HEK293 (cell line): ENCODE measurements around the gene CRYGA.

ENCODE experiments used
- CTCF ChIA-PET: fragments of 350-600 bp; formaldehyde crosslinking; extraction: SDS; loops from one replicate; lab custom pipeline; 2021; ENCODE audit warnings: antibody characterized with exemption; lab: Yijun Ruan, JAX
- POLR2A ChIA-PET: fragments of 300-600 bp; formaldehyde crosslinking; extraction: SDS; loops from one replicate; lab custom pipeline; 2020; ENCODE audit warnings: antibody characterized with exemption, inconsistent platforms; lab: Yijun Ruan, JAX
- H3K27ac ChIP-seq: fragments of 200-500 bp; sonication (Bioruptor generic); 2 replicates; pipeline ENCODE4 v1.5.1; 2014; ENCODE audit warnings: low read depth, low read length, control low read depth, inconsistent platforms; ENCODE audit errors: extremely low read depth
- H3K36me3 ChIP-seq, 2 experiments: fragments of 200-500 bp in 1 of 2; sonication (Bioruptor generic) in 1 of 2; 1 replicate in 1 of 2; 2 replicates in 1 of 2; pipeline ENCODE4 v1.5.1; 2014 to 2017; ENCODE audit warnings: inconsistent platforms in 2 of 2, low read length in 2 of 2; ENCODE audit not compliant: control insufficient read depth in 2 of 2, insufficient read depth in 1 of 2
- H3K4me1 ChIP-seq: fragments of 200-500 bp; sonication (Bioruptor generic); 2 replicates; pipeline ENCODE4 v1.5.1; 2014; ENCODE audit warnings: mild to moderate bottlenecking, low read length, inconsistent platforms; ENCODE audit not compliant: control insufficient read depth, insufficient read depth
- H3K4me3 ChIP-seq: 2 replicates; pipeline ENCODE4 v1.5.1; 2011; ENCODE audit warnings: low read depth, mild to moderate bottlenecking, control low read depth, low read length, moderate library complexity
- H3K9me3 ChIP-seq: fragments of 200-500 bp; sonication (Bioruptor generic); 2 replicates; pipeline ENCODE4 v1.5.1; 2014; ENCODE audit warnings: low read depth, low read length, inconsistent platforms; ENCODE audit not compliant: control insufficient read depth, insufficient read depth
- BCL11B ChIP-seq: fragments of 450-650 bp; formaldehyde crosslinking; IDR thresholded peaks from 2 replicates; pipeline ENCODE4 v1.5.1; 2016; ENCODE audit warnings: low read depth, missing biosample characterization, missing genetic modification characterization
- GLIS2 ChIP-seq: fragments of 450-650 bp; formaldehyde crosslinking; IDR thresholded peaks from 2 replicates; pipeline ENCODE4 v1.5.1; 2016; ENCODE audit warnings: missing biosample characterization, missing genetic modification characterization
- HOXC10 ChIP-seq: sonication (generic); formaldehyde crosslinking; IDR thresholded peaks from 2 replicates; pipeline ENCODE4 v1.8.1; 2023; ENCODE audit warnings: mild to moderate bottlenecking, missing genetic modification reagents
- KLF7 ChIP-seq: fragments of 450-650 bp; formaldehyde crosslinking; IDR thresholded peaks from 2 replicates; pipeline ENCODE4 v1.5.1; 2016; ENCODE audit warnings: missing biosample characterization, missing genetic modification characterization, borderline replicate concordance
- KLF9 ChIP-seq: fragments of 450-650 bp; formaldehyde crosslinking; IDR thresholded peaks from 2 replicates; pipeline ENCODE4 v1.5.1; 2016; ENCODE audit warnings: missing biosample characterization, missing genetic modification characterization, low read depth
- OSR2 ChIP-seq: fragments of 450-650 bp; formaldehyde crosslinking; IDR thresholded peaks from 2 replicates; pipeline ENCODE4 v1.5.1; 2016; ENCODE audit warnings: missing biosample characterization, missing genetic modification characterization
- SALL2 ChIP-seq: fragments of 450-650 bp; formaldehyde crosslinking; IDR thresholded peaks from 2 replicates; pipeline ENCODE4 v1.5.0; 2017; ENCODE audit warnings: missing biosample characterization, mild to moderate bottlenecking, missing genetic modification characterization, borderline replicate concordance
- ZNF223 ChIP-seq: fragments of 450-650 bp; formaldehyde crosslinking; IDR thresholded peaks from 2 replicates; pipeline ENCODE4 v1.5.1; 2016; ENCODE audit warnings: missing biosample characterization, missing genetic modification characterization
- ZNF248 ChIP-seq: fragments of 450-650 bp; formaldehyde crosslinking; IDR thresholded peaks from 2 replicates; pipeline ENCODE4 v1.5.1; 2017; ENCODE audit warnings: missing biosample characterization, missing genetic modification characterization
- ZNF324 ChIP-seq: fragments of 450-650 bp; formaldehyde crosslinking; IDR thresholded peaks from 2 replicates; pipeline ENCODE4 v1.5.1; 2016; ENCODE audit warnings: missing biosample characterization, missing genetic modification characterization
- ZNF341 ChIP-seq: fragments of 450-650 bp; formaldehyde crosslinking; IDR thresholded peaks from 2 replicates; pipeline ENCODE4; 2016; ENCODE audit warnings: low read depth, missing biosample characterization, missing genetic modification characterization
- ZNF354C ChIP-seq: fragments of 450-650 bp; formaldehyde crosslinking; IDR thresholded peaks from 2 replicates; pipeline ENCODE4 v1.5.1; 2016; ENCODE audit warnings: missing biosample characterization, missing genetic modification characterization, low read depth, borderline replicate concordance
- ZNF37A ChIP-seq: fragments of 450-650 bp; IDR thresholded peaks from 2 replicates; pipeline ENCODE4 v1.5.1; 2018; ENCODE audit warnings: missing biosample characterization, missing genetic modification characterization
- ZNF473 ChIP-seq: fragments of 450-650 bp; formaldehyde crosslinking; IDR thresholded peaks from 2 replicates; pipeline ENCODE4 v1.5.1; 2017; ENCODE audit warnings: missing biosample characterization, missing genetic modification characterization
- ZNF549 ChIP-seq: fragments of 450-650 bp; IDR thresholded peaks from 2 replicates; pipeline ENCODE4 v1.5.1; 2018; ENCODE audit warnings: missing biosample characterization, missing genetic modification characterization, mild to moderate bottlenecking, inconsistent platforms, moderate library complexity
- ZNF555 ChIP-seq: fragments of 450-650 bp; formaldehyde crosslinking; conservative IDR thresholded peaks from 2 replicates; pipeline ENCODE4 v1.5.1; 2017; ENCODE audit warnings: missing biosample characterization, mild to moderate bottlenecking, missing genetic modification characterization, inconsistent platforms
- ZNF596 ChIP-seq: fragments of 450-650 bp; IDR thresholded peaks from 2 replicates; pipeline ENCODE4 v1.5.0; 2018; ENCODE audit warnings: missing biosample characterization, mild to moderate bottlenecking, missing genetic modification characterization, moderate library complexity
- ZNF623 ChIP-seq: fragments of 450-650 bp; formaldehyde crosslinking; IDR thresholded peaks from 2 replicates; pipeline ENCODE4 v1.5.1; 2016; ENCODE audit warnings: missing biosample characterization, missing genetic modification characterization
- ZNF629 ChIP-seq: fragments of 450-650 bp; formaldehyde crosslinking; IDR thresholded peaks from 2 replicates; pipeline ENCODE4 v1.5.1; 2017; ENCODE audit warnings: missing biosample characterization, missing genetic modification characterization
- ZNF701 ChIP-seq: fragments of 450-650 bp; formaldehyde crosslinking; IDR thresholded peaks from 2 replicates; pipeline ENCODE4 v1.5.1; 2016; ENCODE audit warnings: missing biosample characterization, missing genetic modification characterization
- ZNF76 ChIP-seq: fragments of 450-650 bp; formaldehyde crosslinking; IDR thresholded peaks from 2 replicates; pipeline ENCODE4; 2016; ENCODE audit warnings: low read depth, missing biosample characterization, missing genetic modification characterization, borderline replicate concordance
- ZNF830 ChIP-seq: fragments of 450-650 bp; IDR thresholded peaks from 2 replicates; pipeline ENCODE4 v1.5.0; 2018; ENCODE audit warnings: missing biosample characterization, missing genetic modification characterization, low read depth, mild to moderate bottlenecking, moderate library complexity
- ZSCAN23 ChIP-seq: fragments of 450-650 bp; formaldehyde crosslinking; IDR thresholded peaks from 2 replicates; pipeline ENCODE4 v1.5.1; 2016; ENCODE audit warnings: missing biosample characterization, missing genetic modification characterization
- ZSCAN30 ChIP-seq: fragments of 450-650 bp; IDR thresholded peaks from 2 replicates; pipeline ENCODE4 v1.5.1; 2018; ENCODE audit warnings: missing biosample characterization, mild to moderate bottlenecking, missing genetic modification characterization, moderate library complexity
- ZXDB ChIP-seq: fragments of 450-650 bp; formaldehyde crosslinking; IDR thresholded peaks from 2 replicates; pipeline ENCODE4 v1.5.1; 2016; ENCODE audit warnings: missing biosample characterization, missing genetic modification characterization
- TF ChIP-seq, protein P1 (sequence below): fragments of 450-650 bp; formaldehyde crosslinking; IDR thresholded peaks from 2 replicates; pipeline ENCODE4 v1.5.1; 2016; ENCODE audit warnings: missing biosample characterization, missing genetic modification characterization
- TF ChIP-seq, protein P2 (sequence below): fragments of 450-650 bp; formaldehyde crosslinking; IDR thresholded peaks from 2 replicates; pipeline ENCODE4 v1.5.1; 2016; ENCODE audit warnings: missing biosample characterization, missing genetic modification characterization

CRYGA gene

DNA sequence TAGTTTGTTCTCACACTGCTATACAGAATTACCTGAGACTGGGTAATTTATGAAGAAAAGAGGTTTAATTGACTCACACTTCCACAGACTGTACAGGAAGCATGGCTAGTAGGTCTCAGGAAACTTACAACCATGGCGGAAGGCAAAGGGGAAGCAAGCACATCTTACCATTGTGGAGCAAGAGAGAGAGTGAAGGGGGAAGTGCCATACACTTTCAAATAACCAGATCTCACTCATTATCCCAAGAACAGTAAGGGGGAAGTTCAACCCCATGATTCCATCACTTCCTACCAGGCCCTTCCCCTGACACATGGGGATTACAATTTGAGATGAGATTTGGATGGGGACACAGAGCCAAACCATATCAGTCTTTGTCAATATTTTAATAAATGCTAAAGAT is 12.4 kb downstream of the CRYGA start:
- no peak overlapping the region for H3K4me3 ChIP-seq
- no peaks in the 10 kb centered on the region for H3K4me1 ChIP-seq
- H3K9me3 ChIP-seq = no peaks in the 10 kb centered on the region
- H3K27ac ChIP-seq = no peak overlapping the region
- TF ChIP-seq ZSCAN30 (tag by site-specific recombination) = no peak
- no peak for TF ChIP-seq KLF7 (tag by site-specific recombination)
- no peak for TF ChIP-seq ZNF37A (tag by site-specific recombination)
- no peak for TF ChIP-seq ZNF830
- no peak for TF ChIP-seq ZNF623 (tag by site-specific recombination)
- no peak for TF ChIP-seq ZSCAN23
- no peak for TF ChIP-seq ZNF76 (tag by site-specific recombination)
- no peak for TF ChIP-seq ZNF596 (tag by site-specific recombination)
- no peak for TF ChIP-seq ZNF248 (tag by site-specific recombination)
- TF ChIP-seq GLIS2 (tag by site-specific recombination) = no peak
- TF ChIP-seq, protein P1, sequence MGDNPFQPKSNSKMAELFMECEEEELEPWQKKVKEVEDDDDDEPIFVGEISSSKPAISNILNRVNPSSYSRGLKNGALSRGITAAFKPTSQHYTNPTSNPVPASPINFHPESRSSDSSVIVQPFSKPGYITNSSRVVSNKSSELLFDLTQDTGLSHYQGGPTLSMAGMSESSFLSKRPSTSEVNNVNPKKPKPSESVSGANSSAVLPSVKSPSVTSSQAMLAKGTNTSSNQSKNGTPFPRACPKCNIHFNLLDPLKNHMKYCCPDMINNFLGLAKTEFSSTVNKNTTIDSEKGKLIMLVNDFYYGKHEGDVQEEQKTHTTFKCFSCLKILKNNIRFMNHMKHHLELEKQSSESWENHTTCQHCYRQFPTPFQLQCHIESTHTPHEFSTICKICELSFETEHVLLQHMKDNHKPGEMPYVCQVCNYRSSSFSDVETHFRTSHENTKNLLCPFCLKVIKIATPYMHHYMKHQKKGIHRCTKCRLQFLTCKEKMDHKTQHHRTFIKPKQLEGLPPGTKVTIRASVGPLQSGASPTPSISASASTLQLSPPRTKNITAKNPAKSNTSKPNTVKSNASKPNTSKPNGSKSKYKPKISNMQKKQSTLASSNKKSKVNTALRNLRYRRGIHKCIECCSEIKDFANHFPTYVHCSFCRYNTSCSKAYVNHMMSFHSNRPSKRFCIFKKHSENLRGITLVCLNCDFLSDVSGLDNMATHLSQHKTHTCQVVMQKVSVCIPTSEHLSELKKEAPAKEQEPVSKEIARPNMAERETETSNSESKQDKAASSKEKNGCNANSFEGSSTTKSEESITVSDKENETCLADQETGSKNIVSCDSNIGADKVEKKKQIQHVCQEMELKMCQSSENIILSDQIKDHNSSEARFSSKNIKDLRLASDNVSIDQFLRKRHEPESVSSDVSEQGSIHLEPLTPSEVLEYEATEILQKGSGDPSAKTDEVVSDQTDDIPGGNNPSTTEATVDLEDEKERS = no peak
- TF ChIP-seq OSR2 (tag by site-specific recombination) = no peak
- no peak for TF ChIP-seq HOXC10 (CRISPR knock-in tag)
- no peak for TF ChIP-seq ZNF223 (tag by site-specific recombination)
- no peak for TF ChIP-seq SALL2
- no peak for TF ChIP-seq ZNF701 (tag by site-specific recombination)
- ChIA-PET CTCF (no interaction called here), POLR2A (no interaction called here)
- H3K36me3 ChIP-seq = no peaks in the 10 kb centered on the region

DNA sequence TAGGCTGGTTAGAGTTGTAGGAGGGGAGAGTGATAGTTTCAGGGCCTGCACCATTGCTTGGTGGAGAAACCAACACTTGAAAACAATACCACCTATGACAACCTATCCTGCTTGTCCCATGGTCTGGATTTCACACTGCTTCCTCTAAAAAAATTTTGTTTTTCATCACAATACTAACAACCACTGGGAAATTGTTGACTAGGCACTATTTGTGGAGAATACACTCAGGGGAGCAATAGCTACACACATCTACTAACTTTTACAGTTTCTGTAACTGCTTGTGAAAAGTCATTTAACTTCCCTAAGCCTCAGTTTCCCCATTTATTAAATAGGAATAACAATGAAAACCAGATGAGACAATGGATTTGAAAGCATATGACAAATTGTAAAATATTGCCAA is 13.3 kb downstream of the CRYGA start:
- Histone ChIP-seq H3K27ac (no peak overlapping the region), H3K36me3 (no peaks in the 10 kb centered on the region), H3K4me3 (no peak overlapping the region), H3K9me3 (no peaks in the 10 kb centered on the region), H3K4me1 (no peaks in the 10 kb centered on the region)
- ChIA-PET POLR2A (no interaction called here), CTCF (no interaction called here)
- TF ChIP-seq ZXDB (tag by site-specific recombination) (no peak), ZNF473 (tag by site-specific recombination) (no peak), ZNF341 (tag by site-specific recombination) (no peak), KLF9 (tag by site-specific recombination) (no peak), ZNF549 (tag by site-specific recombination) (no peak), ZNF324 (tag by site-specific recombination) (no peak), ZNF555 (tag by site-specific recombination) (no peak), ZNF223 (tag by site-specific recombination) (no peak), BCL11B (tag by site-specific recombination) (no peak), ZNF354C (tag by site-specific recombination) (no peak), ZNF629 (tag by site-specific recombination) (no peak)
- TF ChIP-seq, protein P2, sequence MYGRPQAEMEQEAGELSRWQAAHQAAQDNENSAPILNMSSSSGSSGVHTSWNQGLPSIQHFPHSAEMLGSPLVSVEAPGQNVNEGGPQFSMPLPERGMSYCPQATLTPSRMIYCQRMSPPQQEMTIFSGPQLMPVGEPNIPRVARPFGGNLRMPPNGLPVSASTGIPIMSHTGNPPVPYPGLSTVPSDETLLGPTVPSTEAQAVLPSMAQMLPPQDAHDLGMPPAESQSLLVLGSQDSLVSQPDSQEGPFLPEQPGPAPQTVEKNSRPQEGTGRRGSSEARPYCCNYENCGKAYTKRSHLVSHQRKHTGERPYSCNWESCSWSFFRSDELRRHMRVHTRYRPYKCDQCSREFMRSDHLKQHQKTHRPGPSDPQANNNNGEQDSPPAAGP (tag by site-specific recombination) = no peak
